Right atrium auricular region (tissue), 2 donors: Measurements from ENCODE around the gene CAPZB. TPM values are rescaled to one million over a fixed set of nuclear protein-coding genes. Genes with fewer than 3 reads are reported as not detected.

Experiments
- DNase-seq: peaks from one replicate; pipeline ENCODE4 v3.0.0-alpha.2; 2019; ENCODE audit warnings: low spot score
- H3K27ac ChIP-seq, 2 donors: fragments of 200-600 bp; sonication (generic); 1 replicate in 1 of 2; 2 replicates in 1 of 2; pipeline ENCODE4 v1.5.1; 2016 to 2019
- H3K27me3 ChIP-seq, 2 donors: fragments of 200-600 bp; sonication (generic); one replicate each; pipeline versions ENCODE4 v1.5.1 to v1.6.0; 2017 to 2019
- H3K36me3 ChIP-seq: fragments of 200-600 bp; sonication (generic); one replicate; pipeline ENCODE4 v1.5.1; 2016
- H3K4me1 ChIP-seq, 2 donors: fragments of 200-600 bp; sonication (generic); one replicate each; pipeline versions ENCODE4 v1.5.1 to v1.6.0; 2017 to 2019
- H3K4me3 ChIP-seq, 2 donors: fragments of 200-600 bp; sonication (generic); 1 replicate in 1 of 2; 2 replicates in 1 of 2; pipeline ENCODE4 v1.5.1; 2017 to 2019; ENCODE audit warnings: mild to moderate bottlenecking in 1 of 2, moderate library complexity in 1 of 2
- H3K9me3 ChIP-seq, 2 donors: fragments of 200-600 bp; sonication (generic); one replicate each; pipeline ENCODE4 v1.5.1; 2019
- CTCF ChIP-seq, 2 donors: fragments of 200-600 bp; sonication (generic); IDR thresholded peaks; one replicate each; pipeline ENCODE4 v1.5.1; 2019; ENCODE audit warnings: antibody characterized with exemption in 2 of 2
- total RNA-seq, 2 donors: library from RNA; depleted of rRNA; stranded (reverse); fragments of >200 nt; gene quantifications; one replicate each; pipeline ENCODE4 v1.1.0, GENCODE V29; 2016

Gene CAPZB
- total RNA-seq, 2 donors from 2014 or later: 87.8 to 122 TPM

- no peaks in the 10 kb centered on the region for H3K27me3 ChIP-seq
- no peaks in the 10 kb centered on the region for H3K9me3 ChIP-seq
- H3K36me3 ChIP-seq: no peaks in the 10 kb centered on the region
- H3K4me3 ChIP-seq: no peak overlapping the region
- no peak for DNase-seq
- TF ChIP-seq CTCF (IDR thresholded peaks at IDR 0.05): no peak
- H3K27ac ChIP-seq: peak overlapping the region; percentile 59 to 67
- H3K4me1 ChIP-seq: peaks cover 0 to 27% of the 10 kb centered on the region in 2 donors
Observed at GRCh38 chr1:19495000-19495656, 9.8 kb upstream of the CAPZB start.

GRCh38 chr1:19493547-19493946, 8.2 kb upstream of the CAPZB start:
- DNase-seq: no peak
- Histone ChIP-seq H3K27ac (no peak overlapping the region), H3K4me1 (peaks cover 0 to 27% of the 10 kb centered on the region in 2 donors), H3K9me3 (no peaks in the 10 kb centered on the region), H3K36me3 (no peaks in the 10 kb centered on the region), H3K27me3 (no peaks in the 10 kb centered on the region), H3K4me3 (no peak overlapping the region)
- TF ChIP-seq CTCF (IDR thresholded peaks at IDR 0.05): no peak

GRCh38 chr1:19489996-19490395, 4.7 kb upstream of the CAPZB start:
- DNase-seq: no peak
- no peak for TF ChIP-seq CTCF (IDR thresholded peaks at IDR 0.05)
- H3K4me1 ChIP-seq: peaks cover 0 to 32% of the 10 kb centered on the region in 2 donors

GRCh38 chr1:19488136-19488535, 2.8 kb upstream of the CAPZB start:
- TF ChIP-seq CTCF (IDR thresholded peaks at IDR 0.05): no peak
- no peak for DNase-seq
- Histone ChIP-seq H3K4me3 (no peak overlapping the region), H3K36me3 (peaks cover 3% of the 10 kb centered on the region), H3K4me1 (peaks cover 0 to 37% of the 10 kb centered on the region in 2 donors), H3K27me3 (no peaks in the 10 kb centered on the region), H3K9me3 (no peaks in the 10 kb centered on the region), H3K27ac (peak overlapping the region; percentile 92 to 96)

More at GRCh38 chr1:19489996-19490395, 4.7 kb upstream of the CAPZB start:
- no peak overlapping the region for H3K4me3 ChIP-seq
- H3K36me3 ChIP-seq: no peaks in the 10 kb centered on the region
- H3K9me3 ChIP-seq: no peaks in the 10 kb centered on the region
- no peaks in the 10 kb centered on the region for H3K27me3 ChIP-seq
- H3K27ac ChIP-seq: no peak overlapping the region

- DNase-seq: no peak
- Histone ChIP-seq H3K27me3 (no peaks in the 10 kb centered on the region), H3K4me3 (peak overlapping the region; percentile 70 to 92), H3K27ac (peak overlapping the region; percentile 96), H3K4me1 (peaks cover 0 to 70% of the 10 kb centered on the region in 2 donors), H3K36me3 (peaks cover 8% of the 10 kb centered on the region), H3K9me3 (no peaks in the 10 kb centered on the region)
- no peak for TF ChIP-seq CTCF (IDR thresholded peaks at IDR 0.05)
Observed at GRCh38 chr1:19484798-19485361, 459 bp downstream of the CAPZB start.
